ENCODE results near the gene PRKD1. TPM values are rescaled to one million over a fixed set of nuclear protein-coding genes. Genes with fewer than 3 reads are reported as not detected.

Gene PRKD1
- total RNA-seq, 4 donors from 2014 or later, result 27.4 to 30.9 (median 29.7) TPM

- H3K4me3 ChIP-seq, result no peak overlapping the region
- H3K27me3 ChIP-seq, result no peaks in the 10 kb centered on the region
- peaks cover 0 to 11% (median 0%) of the 10 kb centered on the region in 4 donors for H3K4me1 ChIP-seq
- H3K36me3 ChIP-seq, result no peaks in the 10 kb centered on the region
- TF ChIP-seq CTCF (IDR thresholded peaks at IDR 0.05), result no peak
- no peak for TF ChIP-seq POLR2A (IDR thresholded peaks at IDR 0.05)
- no peak overlapping the region for H3K27ac ChIP-seq
- no peaks in the 10 kb centered on the region for H3K9me3 ChIP-seq
- DNase-seq (ENCODE audit: low spot score in 2 of 2), result no peak
- WGBS, 2 donors, result 46 to 51% methylated on average over 2 of the region's 2 CpGs
Measured at GRCh38 chr14:29687866-29688265, 239.8 kb downstream of the PRKD1 start.

GRCh38 chr14:29687071-29687765 lies 240.4 kb downstream of the PRKD1 start:
- WGBS, 2 donors, result 94 to 96% methylated on average over 5 of the region's 5 CpGs
- Histone ChIP-seq H3K4me1 (peaks cover 0 to 11% (median 0%) of the 10 kb centered on the region in 4 donors), H3K27ac (no peak overlapping the region), H3K27me3 (no peaks in the 10 kb centered on the region), H3K4me3 (no peak overlapping the region), H3K36me3 (no peaks in the 10 kb centered on the region), H3K9me3 (no peaks in the 10 kb centered on the region)
- TF ChIP-seq EP300 (IDR thresholded peaks at IDR 0.05) (no peak), POLR2A (IDR thresholded peaks at IDR 0.05) (no peak), CTCF (IDR thresholded peaks at IDR 0.05) (no peak)
- DNase-seq (ENCODE audit: low spot score in 2 of 2), result no peak

GRCh38 chr14:29684926-29685325 lies 242.7 kb downstream of the PRKD1 start:
- no peaks in the 10 kb centered on the region for H3K27me3 ChIP-seq
- H3K4me3 ChIP-seq, result no peak overlapping the region
- H3K27ac ChIP-seq, result no peak overlapping the region
- TF ChIP-seq CTCF (IDR thresholded peaks at IDR 0.05) (no peak), EP300 (IDR thresholded peaks at IDR 0.05) (no peak), POLR2A (IDR thresholded peaks at IDR 0.05) (no peak)
- no peaks in the 10 kb centered on the region for H3K9me3 ChIP-seq
- DNase-seq (ENCODE audit: low spot score in 2 of 2), result no peak
- peaks cover 0 to 14% (median 0%) of the 10 kb centered on the region in 4 donors for H3K4me1 ChIP-seq
- H3K36me3 ChIP-seq, result no peaks in the 10 kb centered on the region

- DNase-seq (ENCODE audit: low spot score in 2 of 2), result no peak
- Histone ChIP-seq H3K4me1 (peaks cover 0 to 14% (median 0%) of the 10 kb centered on the region in 4 donors), H3K36me3 (no peaks in the 10 kb centered on the region), H3K27me3 (no peaks in the 10 kb centered on the region), H3K27ac (no peak overlapping the region), H3K4me3 (no peak overlapping the region), H3K9me3 (no peaks in the 10 kb centered on the region)
- TF ChIP-seq CTCF (IDR thresholded peaks at IDR 0.05), result no peak
- TF ChIP-seq EP300 (IDR thresholded peaks at IDR 0.05), result no peak
- no peak for TF ChIP-seq POLR2A (IDR thresholded peaks at IDR 0.05)
- WGBS, 2 donors, result 88 to 89% methylated on average over 2 of the region's 2 CpGs
Measured at GRCh38 chr14:29682789-29683188, 244.9 kb downstream of the PRKD1 start.

GRCh38 chr14:29681316-29681715 lies 246.3 kb downstream of the PRKD1 start:
- 55 to 66% methylated on average over 1 of the region's 1 CpG for WGBS, 2 donors
- no peak for TF ChIP-seq POLR2A (IDR thresholded peaks at IDR 0.05)
- TF ChIP-seq EP300 (IDR thresholded peaks at IDR 0.05), result no peak
- no peak for TF ChIP-seq CTCF (IDR thresholded peaks at IDR 0.05)
- DNase-seq (ENCODE audit: low spot score in 2 of 2), result no peak
- H3K4me1 ChIP-seq, result peaks cover 0 to 14% (median 0%) of the 10 kb centered on the region in 4 donors
- H3K27ac ChIP-seq, result no peak overlapping the region
- H3K36me3 ChIP-seq, result no peaks in the 10 kb centered on the region
- H3K9me3 ChIP-seq, result no peaks in the 10 kb centered on the region
- no peaks in the 10 kb centered on the region for H3K27me3 ChIP-seq
- H3K4me3 ChIP-seq, result no peak overlapping the region

Measured in tibial nerve (tissue), 4 donors.